ENCODE data around the gene INPP5D.

GRCh38 chr2:233244818-233245217 is 184.7 kb downstream of the INPP5D start:
- TF ChIP-seq CTCF (IDR thresholded peaks at IDR 0.05) = no peak
- no peak for TF ChIP-seq POLR2AphosphoS5 (IDR thresholded peaks at IDR 0.05)
- no peak for TF ChIP-seq POLR2A (IDR thresholded peaks at IDR 0.05)

Data from stomach (tissue), 4 donors.